GM18520 (cell line): ENCODE results near the gene NCOR2.
A peak's percentile ranks its signal among the peaks of the same experiment; 100 is the strongest.

ENCODE experiments used
- ATAC-seq: cut with Tn5 transposase; IDR thresholded peaks from one replicate; pipeline ENCODE4 v1.9.1; 2021; ENCODE audit not compliant: unreplicated experiment

NCOR2 gene

DNA sequence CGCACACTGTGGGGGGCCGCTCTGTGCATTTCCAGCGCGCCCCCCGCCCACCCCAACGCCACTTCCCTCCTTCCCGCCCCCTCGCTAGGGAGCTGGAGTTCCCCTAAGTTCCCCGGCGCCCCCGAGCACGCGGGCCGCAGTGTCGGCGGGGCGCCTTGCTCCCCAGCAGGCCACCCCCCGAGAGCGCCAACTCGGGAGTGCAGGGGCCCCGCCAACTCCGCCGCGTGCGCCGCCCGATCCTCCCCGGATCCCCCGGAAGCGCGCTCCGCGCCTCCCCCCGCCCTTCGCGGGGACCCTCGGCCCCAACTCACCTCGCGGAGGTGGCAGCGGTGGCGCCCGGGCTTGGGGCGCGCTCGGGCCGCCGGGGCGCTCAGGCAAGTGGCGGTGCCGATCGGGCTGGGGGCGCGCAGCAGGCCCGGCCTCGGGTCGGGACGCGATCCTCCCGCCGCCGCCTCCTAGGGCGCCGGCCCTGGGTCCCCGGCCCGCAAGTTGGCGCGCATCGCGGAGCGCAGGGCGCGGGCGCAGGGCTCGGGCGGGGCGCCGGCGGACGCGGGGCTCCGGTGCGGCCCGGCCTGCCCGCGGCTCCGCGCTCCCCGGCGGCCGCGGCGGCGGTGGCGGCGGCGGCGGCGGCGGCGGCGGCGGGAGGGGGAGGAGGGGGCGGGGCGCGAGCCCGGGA lies at the start of gene NCOR2:
Gene NCOR2, minus strand, starts transcription at position 616 of the 676 bp plus-strand sequence. CDS start 72,361 bp downstream, outside the sequence.
- peak; percentile 12 for ATAC-seq

DNA sequence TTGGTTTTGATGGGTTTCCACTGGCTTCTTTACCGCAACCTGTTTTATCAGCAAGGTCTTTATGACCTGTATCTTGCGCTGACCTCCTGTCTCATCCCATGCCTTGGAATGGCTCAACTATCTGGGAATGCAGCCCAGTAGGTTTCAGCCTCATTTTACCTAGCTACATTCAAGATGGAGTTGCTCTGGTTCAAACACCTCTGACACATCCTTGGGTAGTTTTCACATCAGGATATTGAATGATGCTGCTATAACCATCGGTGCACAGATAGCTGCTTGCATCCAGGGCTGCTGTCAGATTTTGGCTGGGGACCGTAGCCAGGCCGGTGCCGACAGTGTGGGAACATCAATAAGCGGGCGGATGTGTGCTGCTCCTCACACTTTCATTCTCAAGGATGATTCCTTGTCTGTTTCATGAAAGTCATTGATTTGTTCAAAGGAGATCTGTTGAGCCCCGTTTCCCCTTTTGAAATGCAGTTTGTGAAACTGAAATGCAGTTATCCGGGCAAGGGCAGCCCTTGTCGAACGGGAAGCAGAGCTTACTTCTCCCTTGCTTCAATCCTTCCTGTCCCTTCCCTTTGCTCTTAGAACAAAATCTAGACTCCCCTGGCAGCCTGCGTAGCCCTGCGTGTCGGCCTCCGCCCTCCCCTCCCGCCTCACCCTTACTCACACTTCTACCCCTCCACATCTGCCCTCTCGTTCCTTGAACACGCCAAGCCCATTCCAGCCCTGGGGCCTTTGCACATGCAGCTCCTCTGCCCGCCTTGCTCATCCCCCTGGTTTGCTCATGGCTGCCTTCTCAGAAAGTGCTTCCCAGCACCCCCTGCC lies 49.2 kb upstream of the NCOR2 start:
- ATAC-seq: no peak

GRCh38 chr12:124614512-124615292 lies 47.3 kb upstream of the NCOR2 start:
- ATAC-seq: no peak

DNA sequence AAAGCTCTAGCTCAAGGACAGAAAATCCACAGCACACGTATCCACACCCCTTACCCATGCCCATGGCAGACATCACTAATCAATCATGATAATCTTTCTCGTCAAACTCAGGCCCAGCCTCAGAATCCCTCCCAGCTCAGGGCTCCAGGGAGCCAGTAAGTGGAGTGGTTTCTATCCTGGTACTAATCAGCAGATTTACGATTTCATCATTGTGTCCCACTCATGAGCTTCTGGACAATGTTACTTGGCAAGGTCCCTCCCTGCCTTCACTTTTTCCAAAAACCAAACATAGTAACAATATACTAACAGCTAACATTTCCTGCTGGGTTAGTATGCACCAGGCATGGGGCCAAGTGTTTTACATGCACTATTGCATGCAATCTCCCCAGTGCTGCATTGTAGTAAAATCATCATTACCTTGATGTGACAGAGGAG lies 45.8 kb upstream of the NCOR2 start:
- no peak for ATAC-seq

DNA sequence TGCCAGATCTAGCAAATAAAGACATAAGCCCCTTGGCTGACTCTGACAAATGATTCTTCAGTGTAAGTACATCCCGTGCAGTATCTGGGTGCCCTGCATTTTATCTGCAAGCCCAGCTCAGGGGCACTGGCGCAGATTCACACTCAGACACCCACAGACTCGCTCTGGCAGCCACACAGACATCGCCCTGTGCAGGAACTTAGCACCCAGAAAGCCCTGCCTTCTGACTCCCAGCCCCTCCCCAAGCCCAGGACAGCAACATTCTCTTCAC lies 44.9 kb upstream of the NCOR2 start:
- no peak for ATAC-seq

DNA sequence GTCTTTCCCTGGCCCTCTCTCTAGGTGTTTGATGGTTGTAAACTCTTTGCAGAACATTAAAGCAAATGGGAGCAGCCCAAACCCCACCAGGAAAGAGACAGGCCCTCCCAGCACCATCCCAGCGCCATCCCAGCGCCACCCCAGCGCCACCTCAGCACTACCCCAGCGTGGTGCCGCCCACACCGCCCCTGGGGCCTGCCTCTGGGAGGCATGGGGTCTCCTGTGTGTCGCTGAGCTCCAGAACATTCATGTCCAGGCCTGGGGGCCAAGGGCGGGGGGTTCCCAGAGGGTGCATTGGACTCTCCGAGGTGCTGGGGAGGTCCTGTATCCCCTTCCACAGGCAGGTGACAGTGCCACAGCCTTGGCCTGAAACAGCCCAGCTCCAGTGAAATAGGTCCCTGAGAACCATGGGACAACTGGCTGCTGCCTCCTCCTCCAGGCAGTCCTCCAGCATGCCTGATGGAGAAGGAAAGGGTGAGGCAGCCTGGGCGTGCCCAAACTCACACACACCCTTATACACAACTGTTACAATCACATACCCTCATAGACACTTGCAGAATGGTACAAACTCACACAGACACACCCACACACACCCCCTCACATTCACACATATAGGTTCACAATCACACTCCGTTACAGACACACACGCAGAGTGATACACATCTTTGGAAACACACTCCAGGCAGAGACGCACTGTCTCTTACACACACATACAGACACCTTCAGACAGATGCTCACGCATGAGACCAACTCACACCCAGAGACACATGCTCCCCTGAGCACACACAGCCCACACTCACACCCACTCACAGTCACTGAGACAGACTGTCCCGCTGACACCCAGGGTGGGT lies 44.4 kb upstream of the NCOR2 start:
- ATAC-seq: no peak

DNA sequence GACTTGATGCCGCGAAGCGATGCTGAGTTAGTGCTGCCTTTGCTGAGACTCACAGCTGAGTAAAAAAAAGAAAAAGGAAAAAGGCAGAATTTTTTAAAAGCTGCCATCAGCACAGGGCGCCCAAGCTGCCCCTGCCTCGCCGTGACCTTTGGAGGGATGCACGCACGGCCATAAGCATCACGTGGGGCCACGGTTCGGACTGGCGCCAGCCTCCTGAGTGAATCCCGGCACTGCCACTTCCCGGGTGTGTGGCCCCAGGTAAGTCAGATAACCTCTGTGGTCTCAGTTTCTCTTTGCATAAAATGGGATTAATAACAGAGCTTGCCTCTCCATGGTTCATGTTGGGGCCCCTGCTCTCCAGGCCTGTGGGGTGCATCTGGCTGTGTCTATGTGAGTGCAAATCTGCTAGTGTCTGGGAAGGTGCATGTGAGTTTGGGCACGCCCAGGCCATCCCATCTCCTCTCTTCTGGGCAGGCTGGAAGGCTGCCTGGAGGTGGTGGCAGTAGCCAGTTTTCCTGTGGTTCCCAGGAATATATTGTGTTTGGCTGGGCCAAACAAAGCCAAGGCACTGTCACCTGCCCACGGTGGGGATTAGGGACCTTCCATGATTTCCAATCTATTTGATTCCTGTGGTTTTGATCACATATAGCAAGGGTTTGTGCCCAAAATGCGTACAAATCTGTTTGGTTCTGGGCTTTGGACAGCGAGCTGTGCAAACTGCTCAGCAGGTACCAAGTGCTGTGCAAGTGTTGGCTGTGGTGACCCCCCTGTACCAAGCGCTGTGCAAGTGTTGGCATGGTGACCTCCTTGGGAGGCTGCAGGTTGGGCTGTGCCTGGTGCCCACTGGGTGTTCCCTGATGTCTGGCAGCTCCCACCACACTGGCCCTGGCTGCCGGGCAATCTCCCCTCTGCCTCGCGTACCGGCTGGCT lies 43.5 kb upstream of the NCOR2 start:
- no peak for ATAC-seq

GRCh38 chr12:124610021-124610612 lies 42.7 kb upstream of the NCOR2 start:
- no peak for ATAC-seq

DNA sequence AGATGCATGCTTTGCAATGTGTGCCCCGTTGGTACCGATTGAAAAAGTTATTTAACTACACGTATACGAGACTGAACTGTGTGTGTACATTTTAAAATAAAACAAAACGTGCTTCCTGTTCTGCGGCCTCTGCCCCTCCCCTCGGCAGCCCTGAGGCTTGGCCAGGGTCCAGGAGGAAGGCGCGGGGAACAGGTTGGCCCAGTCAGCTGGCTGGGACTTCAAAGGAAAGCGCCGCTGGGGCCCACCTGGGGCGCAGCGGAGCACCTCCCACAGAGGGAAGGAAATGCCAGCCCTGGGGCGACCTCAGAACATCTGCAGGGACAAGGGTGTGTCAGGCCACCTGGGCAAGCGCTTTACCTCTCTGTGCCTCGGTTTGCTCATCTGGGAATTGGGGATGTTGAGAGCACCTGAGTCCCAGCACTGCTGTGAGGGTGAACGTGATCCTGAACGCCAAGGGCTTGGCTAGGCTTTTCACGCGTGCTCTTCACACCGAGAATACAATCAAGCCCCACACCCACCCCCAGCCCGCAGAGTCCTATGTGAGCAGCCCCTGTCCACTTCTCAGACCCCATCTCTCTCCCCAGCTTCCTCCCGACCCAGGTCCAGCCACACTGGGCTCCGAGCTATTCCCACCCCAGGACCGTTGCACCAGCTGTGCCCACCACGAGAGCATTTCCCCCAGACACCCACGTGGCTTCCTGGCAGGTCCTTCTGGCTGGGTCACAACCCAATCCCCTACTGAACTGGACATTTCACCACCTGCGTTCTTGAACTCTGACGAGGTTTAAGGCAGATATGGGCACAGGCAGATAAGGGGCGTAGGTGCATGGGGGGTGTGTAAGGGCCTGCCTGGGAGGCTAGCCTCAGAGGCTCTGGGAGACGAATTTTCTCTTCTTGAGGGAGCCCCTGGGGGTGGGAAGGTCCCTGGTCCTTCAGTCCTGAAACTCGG lies 41.9 kb upstream of the NCOR2 start:
- ATAC-seq: no peak

DNA sequence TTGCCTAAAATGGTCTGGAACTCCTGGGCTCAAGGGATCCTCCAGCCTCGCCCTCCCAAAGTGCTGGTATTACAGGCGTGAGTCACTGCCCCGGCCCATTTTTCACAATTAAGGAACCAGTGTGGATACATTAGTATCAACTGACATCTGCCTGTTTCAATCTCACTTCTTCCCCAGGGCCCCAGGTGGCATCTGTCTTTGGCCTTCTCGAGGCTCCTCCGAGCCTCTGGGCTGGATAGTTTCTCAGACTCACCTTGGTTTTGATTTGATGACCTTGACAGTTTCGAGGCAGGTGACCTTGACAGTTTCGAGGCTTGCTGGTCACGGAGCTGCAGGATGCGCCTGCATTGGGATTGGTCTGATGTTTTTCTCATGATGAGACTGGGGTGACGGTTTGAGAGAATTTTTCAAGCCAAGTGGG lies 41.0 kb upstream of the NCOR2 start:
- ATAC-seq: no peak

GRCh38 chr12:124607681-124608425 lies 40.4 kb upstream of the NCOR2 start:
- no peak for ATAC-seq

DNA sequence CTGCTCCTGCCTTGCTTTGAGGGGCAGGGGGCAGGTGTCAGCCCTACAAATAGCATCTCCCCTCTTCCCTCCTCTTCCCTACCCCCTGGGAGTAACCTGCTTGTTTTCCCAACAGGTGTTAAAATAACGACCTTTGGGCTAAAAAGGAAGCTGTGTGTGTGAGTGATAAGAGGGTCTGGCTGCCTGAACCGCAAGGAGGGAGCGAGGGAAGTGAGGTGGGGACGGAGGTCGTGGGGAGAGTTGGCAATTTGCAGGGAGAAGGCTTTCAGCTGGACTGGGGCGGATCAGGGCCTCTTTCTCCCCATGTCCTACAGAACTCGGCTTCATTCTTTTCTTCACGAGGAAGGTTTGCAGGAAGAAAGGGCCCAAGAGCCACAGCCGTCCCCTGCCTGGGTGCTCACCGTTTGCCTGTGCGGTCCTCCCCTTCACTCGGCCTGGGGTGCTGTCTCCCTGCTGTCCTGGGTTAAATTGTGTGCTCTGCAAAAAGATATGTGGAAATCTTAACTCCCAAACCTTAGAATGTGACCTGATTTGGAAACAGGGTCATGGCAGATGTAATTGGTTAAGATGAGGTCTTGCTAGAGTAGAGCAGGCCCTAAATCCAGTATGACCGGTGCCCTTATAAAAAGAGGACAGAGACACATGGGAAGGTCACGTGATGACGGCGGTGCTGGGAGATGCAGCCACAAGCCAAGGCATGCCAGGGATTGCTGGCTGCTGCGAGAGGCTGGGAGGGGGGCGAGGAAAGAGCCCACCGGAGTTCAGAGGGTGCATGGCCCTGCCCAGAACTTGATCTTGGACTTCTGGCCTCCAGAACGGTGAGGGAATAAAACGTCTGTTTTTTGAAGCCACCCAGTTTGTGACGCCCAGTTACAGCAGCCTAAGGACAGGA lies 38.7 kb upstream of the NCOR2 start:
- no peak for ATAC-seq

DNA sequence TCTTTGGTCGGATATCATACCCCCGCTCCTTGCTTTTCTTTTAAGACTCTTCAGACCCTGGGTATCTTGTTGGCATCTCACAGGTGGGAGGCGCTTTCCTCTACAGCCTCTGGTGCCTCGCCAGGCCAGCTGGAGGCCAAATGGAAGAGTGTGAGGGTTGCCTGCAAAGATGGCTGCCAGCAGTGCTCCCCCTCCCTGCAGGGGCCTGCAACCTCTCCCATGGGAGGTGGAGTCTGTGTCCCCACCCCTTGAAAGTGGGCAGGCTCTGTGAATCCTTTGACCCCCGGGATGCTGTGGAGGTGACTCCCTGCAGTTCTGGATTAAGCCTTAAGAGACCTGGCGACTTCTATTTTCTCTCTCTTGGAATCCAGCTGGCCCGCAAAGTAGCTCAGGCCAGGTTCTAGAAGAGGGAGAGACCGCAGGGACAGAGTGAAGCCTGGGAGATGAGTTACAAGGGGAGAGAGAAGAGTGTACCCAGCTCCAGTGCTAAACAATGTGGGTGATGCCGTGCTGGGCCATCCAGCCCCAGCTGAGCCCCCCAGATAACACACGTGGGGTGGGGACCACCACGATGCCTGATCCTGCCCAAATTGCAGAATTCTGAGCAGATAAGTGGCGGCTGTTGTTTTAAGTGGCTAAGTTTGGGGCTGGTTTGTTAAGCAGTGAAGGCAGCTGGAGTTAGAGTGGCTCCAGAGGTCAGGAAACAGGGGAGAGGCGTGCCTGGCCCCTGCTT lies 37.9 kb upstream of the NCOR2 start:
- ATAC-seq: no peak

DNA sequence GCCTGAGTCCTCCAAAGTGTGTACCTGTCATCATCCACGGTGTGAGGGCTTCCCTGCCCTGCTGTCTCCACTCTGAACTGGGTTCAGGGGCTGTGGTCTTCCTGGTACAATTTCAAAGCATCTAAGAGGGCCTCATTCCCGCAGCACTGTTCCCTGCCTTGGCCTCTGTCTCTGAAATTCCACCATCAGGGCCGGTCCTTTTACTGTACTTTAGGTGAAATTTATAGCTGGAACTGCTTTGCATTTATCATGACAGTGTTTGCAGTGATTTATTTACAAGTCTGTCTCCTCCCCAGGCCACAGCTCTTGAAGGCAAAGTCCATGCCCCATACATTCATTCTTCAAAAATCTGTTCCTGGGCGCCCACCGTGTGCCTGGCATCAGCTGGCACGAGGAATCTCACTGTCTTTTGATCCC lies 36.9 kb upstream of the NCOR2 start:
- no peak for ATAC-seq

DNA sequence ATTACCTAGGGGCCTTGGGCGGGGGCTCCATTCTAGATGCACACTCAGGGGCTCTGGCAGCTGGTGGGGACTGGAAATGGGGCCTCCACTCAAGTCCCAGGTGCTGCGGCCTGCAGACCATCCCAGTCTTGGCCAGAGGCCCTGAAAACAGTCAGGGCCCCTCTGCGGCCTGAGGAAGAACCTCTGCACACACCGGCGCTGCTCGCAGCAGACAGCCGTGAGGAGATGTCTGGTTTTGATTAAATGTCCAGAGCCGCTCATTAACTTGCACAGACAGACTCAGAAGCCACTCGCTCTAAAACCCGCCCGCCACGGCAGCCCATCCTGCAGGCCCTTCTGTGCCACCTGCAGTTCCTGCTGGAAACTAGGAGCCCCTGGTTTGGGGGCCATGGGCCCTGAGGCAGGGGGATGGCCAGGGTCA lies 36.4 kb upstream of the NCOR2 start:
- ATAC-seq: no peak

GRCh38 chr12:124603100-124603541 lies 35.7 kb upstream of the NCOR2 start:
- ATAC-seq: no peak
